ENCODE data around the gene CFAP74.

GRCh38 chr1:1915911-1916840 lies 87.4 kb downstream of the CFAP74 start:
- TF ChIP-seq CTCF (IDR thresholded peaks at IDR 0.05) (no peak), POLR2A (IDR thresholded peaks at IDR 0.05) (no peak)

Measured in sigmoid colon (tissue), 3 donors.